Body of pancreas (tissue), 4 donors: ENCODE results near the gene KIF12.

ENCODE experiments used
- CTCF ChIP-seq, 7 experiments: fragments of 450-650 bp in 4 of 7; fragments of 200-600 bp in 3 of 7; sonication (generic) in 3 of 7; IDR thresholded peaks; one replicate each; pipeline ENCODE4 v1.5.1; 2016 to 2019; ENCODE audit warnings: antibody characterized with exemption in 7 of 7
- POLR2A ChIP-seq, 3 donors: fragments of 450-650 bp; IDR thresholded peaks; one replicate each; pipeline ENCODE4 v1.6.1; 2016; ENCODE audit warnings: antibody characterized with exemption in 3 of 3, mild to moderate bottlenecking in 2 of 3

GRCh38 chr9:114125476-114126013 is 26.5 kb upstream of the KIF12 start:
- TF ChIP-seq CTCF (IDR thresholded peaks at IDR 0.05) (no peak), POLR2A (IDR thresholded peaks at IDR 0.05) (no peak)
